GM12872 (cell line): Measurements from ENCODE around the gene PRPF6.
A peak's percentile ranks its signal among the peaks of the same experiment; 100 is the strongest.

Experiments
- TF ChIP-seq, protein P1 (sequence below): IDR thresholded peaks from 3 replicates; pipeline ENCODE4 v1.5.1; 2011; ENCODE audit warnings: low read depth, mild to moderate bottlenecking, low read length, moderate library complexity; ENCODE audit not compliant: insufficient read depth

PRPF6 gene, protein sequence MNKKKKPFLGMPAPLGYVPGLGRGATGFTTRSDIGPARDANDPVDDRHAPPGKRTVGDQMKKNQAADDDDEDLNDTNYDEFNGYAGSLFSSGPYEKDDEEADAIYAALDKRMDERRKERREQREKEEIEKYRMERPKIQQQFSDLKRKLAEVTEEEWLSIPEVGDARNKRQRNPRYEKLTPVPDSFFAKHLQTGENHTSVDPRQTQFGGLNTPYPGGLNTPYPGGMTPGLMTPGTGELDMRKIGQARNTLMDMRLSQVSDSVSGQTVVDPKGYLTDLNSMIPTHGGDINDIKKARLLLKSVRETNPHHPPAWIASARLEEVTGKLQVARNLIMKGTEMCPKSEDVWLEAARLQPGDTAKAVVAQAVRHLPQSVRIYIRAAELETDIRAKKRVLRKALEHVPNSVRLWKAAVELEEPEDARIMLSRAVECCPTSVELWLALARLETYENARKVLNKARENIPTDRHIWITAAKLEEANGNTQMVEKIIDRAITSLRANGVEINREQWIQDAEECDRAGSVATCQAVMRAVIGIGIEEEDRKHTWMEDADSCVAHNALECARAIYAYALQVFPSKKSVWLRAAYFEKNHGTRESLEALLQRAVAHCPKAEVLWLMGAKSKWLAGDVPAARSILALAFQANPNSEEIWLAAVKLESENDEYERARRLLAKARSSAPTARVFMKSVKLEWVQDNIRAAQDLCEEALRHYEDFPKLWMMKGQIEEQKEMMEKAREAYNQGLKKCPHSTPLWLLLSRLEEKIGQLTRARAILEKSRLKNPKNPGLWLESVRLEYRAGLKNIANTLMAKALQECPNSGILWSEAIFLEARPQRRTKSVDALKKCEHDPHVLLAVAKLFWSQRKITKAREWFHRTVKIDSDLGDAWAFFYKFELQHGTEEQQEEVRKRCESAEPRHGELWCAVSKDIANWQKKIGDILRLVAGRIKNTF

DNA sequence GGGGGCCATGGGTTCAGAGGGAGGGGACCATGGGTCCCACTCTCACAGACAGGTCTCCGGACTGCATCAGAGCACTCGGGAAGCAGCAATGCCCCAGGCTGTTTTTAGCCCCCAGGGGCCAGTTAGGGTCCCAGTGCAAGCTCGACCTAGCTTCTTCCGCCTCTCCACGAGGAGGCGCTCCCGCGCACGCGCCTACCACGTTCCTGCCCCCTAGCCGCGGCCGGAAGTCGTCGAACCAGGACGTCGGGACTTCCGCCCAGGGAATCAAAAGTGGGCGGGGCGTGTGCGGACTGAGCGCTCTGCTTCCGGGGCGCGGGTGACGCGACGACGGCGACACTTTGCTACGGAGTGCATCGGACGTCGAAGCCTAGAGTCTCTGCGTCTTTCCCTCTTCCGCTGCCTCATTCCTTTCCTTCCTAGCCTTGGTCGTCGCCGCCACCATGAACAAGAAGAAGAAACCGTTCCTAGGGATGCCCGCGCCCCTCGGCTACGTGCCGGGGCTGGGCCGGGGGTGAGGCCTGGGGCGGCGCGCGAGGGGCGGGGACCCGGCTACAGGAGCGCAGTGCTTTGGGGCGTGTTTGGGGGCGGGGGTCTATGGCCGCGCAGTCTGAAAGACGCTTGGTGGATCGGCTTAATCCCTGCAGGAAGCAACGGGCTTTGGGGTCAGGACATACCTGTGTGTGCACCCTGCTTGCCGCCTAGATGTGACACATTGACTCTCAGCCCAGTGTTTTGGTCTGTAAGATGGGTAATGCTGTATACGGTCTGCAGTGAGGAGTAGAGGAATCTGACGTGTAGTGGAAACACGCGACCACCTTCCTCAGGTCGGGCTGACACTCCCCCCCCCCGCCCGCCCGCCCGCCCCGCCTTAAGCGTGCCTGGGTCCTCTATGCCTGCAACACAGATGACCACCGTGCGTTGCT is at the start of gene PRPF6:
Gene PRPF6, plus strand, starts transcription at position 327 of the 923 bp plus-strand sequence. Its CDS starts 114 bp downstream, at position 441.
- TF ChIP-seq, protein P1, sequence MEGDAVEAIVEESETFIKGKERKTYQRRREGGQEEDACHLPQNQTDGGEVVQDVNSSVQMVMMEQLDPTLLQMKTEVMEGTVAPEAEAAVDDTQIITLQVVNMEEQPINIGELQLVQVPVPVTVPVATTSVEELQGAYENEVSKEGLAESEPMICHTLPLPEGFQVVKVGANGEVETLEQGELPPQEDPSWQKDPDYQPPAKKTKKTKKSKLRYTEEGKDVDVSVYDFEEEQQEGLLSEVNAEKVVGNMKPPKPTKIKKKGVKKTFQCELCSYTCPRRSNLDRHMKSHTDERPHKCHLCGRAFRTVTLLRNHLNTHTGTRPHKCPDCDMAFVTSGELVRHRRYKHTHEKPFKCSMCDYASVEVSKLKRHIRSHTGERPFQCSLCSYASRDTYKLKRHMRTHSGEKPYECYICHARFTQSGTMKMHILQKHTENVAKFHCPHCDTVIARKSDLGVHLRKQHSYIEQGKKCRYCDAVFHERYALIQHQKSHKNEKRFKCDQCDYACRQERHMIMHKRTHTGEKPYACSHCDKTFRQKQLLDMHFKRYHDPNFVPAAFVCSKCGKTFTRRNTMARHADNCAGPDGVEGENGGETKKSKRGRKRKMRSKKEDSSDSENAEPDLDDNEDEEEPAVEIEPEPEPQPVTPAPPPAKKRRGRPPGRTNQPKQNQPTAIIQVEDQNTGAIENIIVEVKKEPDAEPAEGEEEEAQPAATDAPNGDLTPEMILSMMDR = peak; percentile 96

DNA sequence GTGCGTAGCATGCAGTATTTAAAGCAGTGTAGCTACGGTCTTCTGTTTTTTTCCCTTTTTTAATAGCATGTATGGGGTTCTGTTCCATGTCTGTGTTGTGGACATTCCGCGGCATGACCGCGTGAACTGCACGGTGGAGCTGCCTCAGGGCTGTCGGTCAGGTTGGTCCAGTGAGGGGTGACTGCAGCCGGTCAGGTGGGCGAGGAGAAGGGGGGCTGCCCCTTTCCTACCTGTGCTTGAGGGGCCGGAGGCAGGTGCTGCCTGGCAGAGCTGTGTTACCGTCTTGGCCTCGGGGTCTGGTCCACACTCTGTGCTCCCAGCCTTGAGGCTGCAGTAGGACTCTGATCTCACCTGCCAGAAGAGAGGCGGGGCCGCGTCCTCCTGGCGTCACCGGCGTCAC is 49.2 kb upstream of the PRPF6 start:
- TF ChIP-seq, protein P1 = no peak

DNA sequence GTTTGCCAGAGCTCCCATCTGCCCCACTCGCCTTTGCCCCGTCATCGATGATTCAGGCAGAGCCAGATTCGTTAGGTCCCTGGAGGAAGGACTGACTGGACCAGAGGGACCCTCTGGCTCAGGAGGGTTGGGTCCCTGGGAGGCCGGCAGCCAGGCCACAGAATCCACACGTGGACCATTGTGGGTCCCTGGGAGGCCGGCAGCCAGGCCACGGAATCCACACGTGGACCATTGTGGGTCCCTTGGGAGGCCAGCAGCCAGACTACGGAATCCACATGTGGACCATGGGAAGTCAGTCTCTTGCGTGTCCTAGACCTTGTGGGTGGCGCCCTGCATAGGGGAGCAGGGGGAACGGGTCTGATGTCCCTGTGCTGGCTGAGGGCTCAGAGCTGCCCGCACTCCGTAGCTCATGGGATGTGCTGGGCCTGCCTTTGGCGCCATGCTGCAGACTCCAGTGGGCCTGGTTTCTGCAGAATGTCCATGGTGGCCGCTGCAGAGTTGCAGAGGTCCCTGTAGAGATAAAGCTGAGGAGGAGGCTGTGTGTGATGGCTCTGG is 48.2 kb upstream of the PRPF6 start:
- TF ChIP-seq, protein P1 = no peak

DNA sequence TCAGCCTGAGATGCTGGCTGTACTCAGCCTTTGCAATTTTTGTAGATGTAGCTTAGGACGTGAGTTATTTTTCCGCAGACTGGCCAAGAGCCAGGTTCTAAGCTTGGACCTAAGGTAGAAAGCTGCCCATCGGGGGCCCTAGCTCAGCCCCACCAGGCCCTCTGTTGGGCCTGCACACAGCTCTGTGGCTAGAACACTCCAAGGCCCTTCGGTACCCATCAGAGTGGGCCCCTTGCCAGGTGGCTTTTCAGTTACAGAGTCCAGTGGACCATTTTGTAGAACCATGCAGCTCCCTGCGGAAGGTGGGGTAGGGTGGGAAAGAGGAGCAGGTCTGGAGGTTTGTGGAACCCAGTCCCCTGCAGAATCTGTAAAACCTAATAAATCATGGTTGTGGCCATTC is 47.3 kb upstream of the PRPF6 start:
- TF ChIP-seq, protein P1 = no peak

DNA sequence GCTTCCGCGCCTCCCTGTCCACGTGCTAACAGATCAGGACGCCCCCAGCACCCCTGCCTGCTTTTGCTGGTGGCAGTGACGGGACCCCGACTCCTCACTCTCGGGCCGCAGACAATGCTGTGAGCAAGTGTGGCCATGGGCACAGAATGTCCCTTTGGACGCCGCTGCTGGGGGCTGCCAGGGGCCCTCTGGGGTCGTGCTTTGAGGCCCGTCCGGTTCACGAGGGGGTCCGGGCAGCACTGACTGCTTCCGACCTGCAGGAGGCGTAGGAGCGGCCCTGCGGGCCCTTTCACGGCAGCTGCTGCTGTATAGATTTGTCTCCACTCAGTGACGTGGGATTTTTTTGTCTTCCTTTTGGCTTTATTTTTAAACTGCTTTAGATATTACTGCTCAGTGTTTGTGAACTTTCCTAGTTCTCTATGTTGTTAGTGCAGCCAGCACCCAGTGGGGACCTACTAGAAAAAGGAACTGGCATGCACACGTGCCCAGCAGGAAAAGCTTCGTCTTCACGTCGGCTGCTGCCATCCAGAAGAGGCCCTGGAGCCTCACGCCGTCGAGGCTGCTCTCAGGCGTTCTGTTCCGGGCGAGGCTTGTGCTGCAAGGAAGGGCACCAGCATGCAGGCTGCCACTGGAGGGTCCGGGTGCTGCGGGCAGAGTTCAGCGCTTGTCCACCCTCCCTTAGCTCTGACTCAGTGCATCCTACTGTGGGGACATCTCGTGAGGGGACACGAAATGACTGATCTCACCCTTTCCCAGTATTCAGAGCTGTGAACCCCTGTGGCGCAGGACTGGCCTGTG is 46.5 kb upstream of the PRPF6 start:
- TF ChIP-seq, protein P1 = peak; percentile 35; the same call in 1 of the 3 replicates

DNA sequence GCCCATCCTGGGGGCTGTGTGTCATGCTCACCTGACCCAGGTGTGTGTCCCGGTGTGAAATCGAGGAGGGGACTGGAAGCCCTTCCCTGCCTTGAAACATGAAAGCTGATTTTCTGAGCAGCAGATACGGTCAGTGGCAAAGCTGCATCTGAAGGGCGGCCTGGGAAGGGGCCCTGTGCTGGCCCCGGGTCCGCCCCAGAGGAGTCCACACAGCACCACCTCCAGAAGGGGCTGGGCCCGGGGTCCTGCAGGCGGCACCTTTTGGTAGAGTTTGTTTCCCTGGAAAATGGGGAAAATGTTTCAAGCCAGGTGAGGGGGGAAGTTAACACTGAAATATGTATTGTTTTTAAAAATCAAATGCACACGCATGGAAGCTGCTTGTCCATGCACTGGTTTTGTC is 45.5 kb upstream of the PRPF6 start:
- TF ChIP-seq, protein P1 = no peak
